Aorta (tissue), 5 donors: ENCODE measurements around the gene CTIF. TPM values are rescaled to one million over a fixed set of nuclear protein-coding genes. Genes with fewer than 3 reads are reported as not detected.

Experiments used
- ATAC-seq: fragments of 200-7000 bp; cut with Tn5 transposase; one replicate; pipeline ENCODE4 v1.9.1; 2022; ENCODE audit warnings: moderate library complexity; ENCODE audit not compliant: low FRiP score
- DNase-seq, 2 donors: peaks; one replicate each; pipeline ENCODE4 v3.0.0-alpha.2; 2020
- H3K27ac ChIP-seq, 2 donors: one replicate each; pipeline ENCODE4 v1.5.1; 2013; ENCODE audit warnings: low read length in 2 of 2, mild to moderate bottlenecking in 2 of 2, moderate library complexity in 2 of 2, control low read depth in 1 of 2, inconsistent platforms in 1 of 2, low read depth in 1 of 2
- H3K27me3 ChIP-seq, 2 donors: one replicate each; pipeline ENCODE4 v1.6.1; 2013; ENCODE audit warnings: control low read depth in 1 of 2, low read length in 1 of 2, mild to moderate bottlenecking in 1 of 2, moderate library complexity in 1 of 2; ENCODE audit not compliant: insufficient read depth in 2 of 2, control insufficient read depth in 1 of 2
- H3K36me3 ChIP-seq, 2 donors: one replicate each; pipeline ENCODE4 v1.6.1; 2013; ENCODE audit warnings: control low read depth in 1 of 2, low read length in 1 of 2, mild to moderate bottlenecking in 1 of 2; ENCODE audit not compliant: insufficient read depth in 2 of 2, control insufficient read depth in 1 of 2
- H3K4me1 ChIP-seq, 2 donors: one replicate each; pipeline ENCODE4 v1.6.1; 2013; ENCODE audit warnings: low read length in 2 of 2, control low read depth in 1 of 2, mild to moderate bottlenecking in 1 of 2, moderate library complexity in 1 of 2; ENCODE audit not compliant: insufficient read depth in 2 of 2, control insufficient read depth in 1 of 2
- H3K4me3 ChIP-seq, 2 donors: one replicate each; pipeline ENCODE4 v1.5.1; 2013; ENCODE audit warnings: low read length in 2 of 2, control low read depth in 1 of 2, mild to moderate bottlenecking in 1 of 2
- H3K9me3 ChIP-seq: one replicate; pipeline ENCODE4 v1.6.1; 2013; ENCODE audit warnings: mild to moderate bottlenecking, low read length; ENCODE audit not compliant: control insufficient read depth
- WGBS, 2 donors: extraction: QIAGEN DNeasy Blood & Tissue Kit; methylation state at CpG; one replicate each; pipeline ENCODE4 v1.1.7; 2013; 5-methylcytosine and 5-hydroxymethylcytosine counted together
- intact Hi-C, 2 donors: fragments of 100-400 bp; cut with DNase I; formaldehyde crosslinking; loops; one replicate each; pipeline versions ENCODE4 v1.14.2 to v1.15.0; 2022
- polyA plus RNA-seq, 2 donors: library from polyadenylated mRNA; stranded (reverse); fragments of 200-250 nt; gene quantifications; one replicate each; pipeline ENCODE4 v1.2.3, GENCODE V29; 2013
- total RNA-seq, 2 donors: library from RNA; stranded (reverse); fragmentation: NEBNext Ultra II Directional; extraction: Animal tissue kit (Norgen Biotek cat#: 25700); gene quantifications; one replicate each; pipeline ENCODE4 v1.2.1, GENCODE V29; 2021
- donor health status: healthy with polysubstance abuse.
- donor health status: Bipolar disorder and iron deficiency.
- donor health status: DM: no; HTN: no; CAD: no.
- donor health status: DM: no; HTN: no; CAD: no.
- donor health status: DM: yes; HTN: yes; CAD: no.

The CTIF gene
- total and polyA plus RNA-seq, 4 donors, result 14.4 to 113 (median 93.4) TPM

DNA sequence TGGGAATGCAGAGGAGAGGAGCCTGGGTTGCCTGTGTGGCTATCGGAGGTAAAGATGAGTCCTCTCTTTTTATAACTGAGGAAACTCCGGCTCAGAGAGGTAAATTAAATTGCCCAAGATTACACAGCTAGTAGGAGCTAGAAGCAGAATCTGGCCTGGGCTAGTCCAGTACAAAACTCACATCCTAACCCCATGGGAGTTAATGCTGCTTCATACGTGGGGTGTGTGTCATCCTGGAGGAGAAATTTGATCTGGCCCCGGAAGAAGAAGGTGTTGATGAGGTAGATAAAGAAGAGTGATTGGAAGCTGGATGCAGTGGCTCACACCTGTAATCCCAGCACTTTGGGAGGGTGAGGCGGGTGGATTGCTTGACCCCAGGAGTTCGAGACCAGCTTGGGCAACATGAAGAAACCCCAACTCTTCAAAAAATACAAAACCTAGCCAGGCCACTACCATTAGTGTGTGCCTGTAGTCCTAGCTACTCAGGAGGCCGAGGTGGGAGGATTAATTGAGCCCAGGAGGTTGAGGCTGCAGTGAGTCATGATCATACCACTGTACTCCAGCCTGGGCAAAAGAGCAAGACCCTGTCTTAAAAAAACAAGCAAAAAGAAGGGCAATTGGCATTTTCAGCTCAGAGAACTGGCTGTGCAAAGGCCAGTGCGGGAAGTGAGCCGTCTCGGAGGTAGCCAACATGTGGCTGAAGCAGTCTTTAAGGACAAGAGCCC, 33.7 kb downstream of the CTIF start:
- WGBS, 2 donors, result 57 to 62% methylated on average over 10 of the region's 10 CpGs
- Histone ChIP-seq H3K9me3 (no peaks in the 10 kb centered on the region), H3K27me3 (no peaks in the 10 kb centered on the region), H3K36me3 (no peaks in the 10 kb centered on the region), H3K4me3 (no peak overlapping the region), H3K27ac (peak overlapping the region in 1 of 2 donors; percentile 4), H3K4me1 (no peaks in the 10 kb centered on the region)
- intact Hi-C loops, result no loop called here
- ATAC-seq (no peak), DNase-seq (peak in 1 of 2 donors; percentile 9)

DNA sequence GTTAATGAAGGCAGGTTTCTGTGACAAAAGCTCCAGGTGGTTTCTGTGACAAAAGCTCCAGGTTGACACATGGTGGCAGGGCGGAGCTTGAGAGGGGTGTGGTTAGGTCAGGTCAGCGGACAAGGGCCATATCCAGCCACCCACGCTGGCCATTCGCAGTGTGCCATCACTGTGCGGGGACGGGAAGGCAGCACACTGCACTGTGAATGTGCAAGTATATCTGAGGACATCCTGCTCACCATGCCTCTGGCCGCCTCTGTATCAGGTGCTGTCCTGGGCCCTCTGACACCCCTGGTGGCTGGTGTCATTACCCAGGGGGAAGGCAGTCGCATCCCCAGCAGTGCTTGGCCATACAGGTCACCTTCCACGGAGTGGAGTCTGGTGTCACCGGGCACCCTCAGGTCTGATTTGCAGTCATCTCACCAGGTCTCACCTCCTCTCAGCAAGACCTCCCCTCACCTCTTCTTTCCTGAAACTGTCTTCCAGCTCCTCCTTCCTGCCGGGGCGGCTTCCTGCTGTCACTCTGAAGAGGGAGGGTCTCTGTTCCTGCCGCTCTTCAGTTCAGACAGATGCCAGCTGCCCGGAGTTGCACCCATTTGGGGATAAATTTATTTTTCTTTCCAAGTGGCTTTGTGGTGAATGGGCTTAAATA, 34.9 kb downstream of the CTIF start:
- Histone ChIP-seq H3K27ac (no peak overlapping the region), H3K4me1 (no peaks in the 10 kb centered on the region), H3K36me3 (no peaks in the 10 kb centered on the region), H3K4me3 (no peak overlapping the region), H3K27me3 (no peaks in the 10 kb centered on the region), H3K9me3 (no peaks in the 10 kb centered on the region)
- DNase-seq (peak in 1 of 2 donors; percentile 66), ATAC-seq (no peak)
- intact Hi-C loops, result no loop called here
- 93 to 96% methylated on average over 14 of the region's 14 CpGs for whole genome bisulfite sequencing, 2 donors

DNA sequence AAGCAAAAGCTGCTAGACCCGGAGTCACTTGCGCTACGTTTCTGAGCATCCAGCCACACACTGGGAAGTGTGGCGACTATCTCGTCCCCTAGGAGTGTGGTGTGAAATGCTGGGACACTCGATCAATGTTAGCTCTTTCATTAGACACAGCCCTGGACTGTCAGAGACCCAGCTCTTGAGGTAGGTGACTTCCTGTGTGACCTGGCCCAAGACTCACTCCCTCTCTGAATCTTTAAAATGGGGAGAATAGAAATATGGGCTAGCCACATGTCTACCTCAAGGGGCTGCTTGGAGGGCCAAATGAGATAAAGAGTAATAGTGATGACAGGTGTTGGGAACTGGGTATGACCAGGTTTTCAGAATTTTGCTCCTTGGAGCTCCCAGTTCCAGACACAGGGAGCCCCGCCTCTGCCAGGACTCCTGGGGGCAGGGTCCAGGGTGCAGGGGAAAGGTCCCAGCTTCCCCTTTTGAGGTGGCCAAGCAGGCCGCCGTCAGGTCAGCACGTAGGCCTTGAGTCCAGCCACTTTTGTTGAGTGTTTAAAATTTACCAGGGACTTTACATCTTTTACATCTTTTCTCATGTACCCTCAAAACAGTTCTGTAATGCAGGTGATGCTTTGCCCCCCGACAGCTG, 36.0 kb downstream of the CTIF start:
- WGBS, 2 donors, result 83 to 84% methylated on average over 11 of the region's 11 CpGs

DNA sequence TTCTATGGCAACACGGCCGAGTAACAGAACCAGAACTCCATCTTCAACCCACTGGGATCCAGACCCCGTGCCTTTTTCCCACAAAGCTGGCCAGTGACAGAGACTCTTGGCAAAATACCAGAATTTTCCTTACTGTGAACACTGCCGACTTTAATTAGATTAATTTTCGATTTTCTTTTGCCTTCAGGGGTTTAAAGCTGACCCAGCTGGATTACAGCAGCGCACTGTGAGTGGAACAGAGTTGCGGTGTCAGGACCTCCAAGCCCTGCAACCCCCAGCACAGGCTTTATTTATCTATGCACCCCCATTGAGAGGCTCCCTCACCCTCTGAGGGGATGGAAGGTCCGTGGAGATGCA, 36.4 kb downstream of the CTIF start:
- Histone ChIP-seq H3K4me3 (no peak overlapping the region), H3K27ac (no peak overlapping the region), H3K27me3 (no peaks in the 10 kb centered on the region), H3K9me3 (no peaks in the 10 kb centered on the region), H3K36me3 (no peaks in the 10 kb centered on the region), H3K4me1 (no peaks in the 10 kb centered on the region)
- ATAC-seq (no peak), DNase-seq (no peak)
- WGBS, 2 donors, result 58 to 61% methylated on average over 8 of the region's 8 CpGs
- intact Hi-C loops, result no loop called here

More for the DNA sequence above, 36.0 kb downstream of the CTIF start:
- H3K9me3 ChIP-seq, result no peaks in the 10 kb centered on the region
- no peaks in the 10 kb centered on the region for H3K4me1 ChIP-seq
- DNase-seq (peak in 1 of 2 donors; percentile 39), ATAC-seq (no peak)
- no peaks in the 10 kb centered on the region for H3K36me3 ChIP-seq
- no peak overlapping the region for H3K4me3 ChIP-seq
- intact Hi-C loops, result no loop called here
- no peaks in the 10 kb centered on the region for H3K27me3 ChIP-seq
- H3K27ac ChIP-seq, result no peak overlapping the region

DNA sequence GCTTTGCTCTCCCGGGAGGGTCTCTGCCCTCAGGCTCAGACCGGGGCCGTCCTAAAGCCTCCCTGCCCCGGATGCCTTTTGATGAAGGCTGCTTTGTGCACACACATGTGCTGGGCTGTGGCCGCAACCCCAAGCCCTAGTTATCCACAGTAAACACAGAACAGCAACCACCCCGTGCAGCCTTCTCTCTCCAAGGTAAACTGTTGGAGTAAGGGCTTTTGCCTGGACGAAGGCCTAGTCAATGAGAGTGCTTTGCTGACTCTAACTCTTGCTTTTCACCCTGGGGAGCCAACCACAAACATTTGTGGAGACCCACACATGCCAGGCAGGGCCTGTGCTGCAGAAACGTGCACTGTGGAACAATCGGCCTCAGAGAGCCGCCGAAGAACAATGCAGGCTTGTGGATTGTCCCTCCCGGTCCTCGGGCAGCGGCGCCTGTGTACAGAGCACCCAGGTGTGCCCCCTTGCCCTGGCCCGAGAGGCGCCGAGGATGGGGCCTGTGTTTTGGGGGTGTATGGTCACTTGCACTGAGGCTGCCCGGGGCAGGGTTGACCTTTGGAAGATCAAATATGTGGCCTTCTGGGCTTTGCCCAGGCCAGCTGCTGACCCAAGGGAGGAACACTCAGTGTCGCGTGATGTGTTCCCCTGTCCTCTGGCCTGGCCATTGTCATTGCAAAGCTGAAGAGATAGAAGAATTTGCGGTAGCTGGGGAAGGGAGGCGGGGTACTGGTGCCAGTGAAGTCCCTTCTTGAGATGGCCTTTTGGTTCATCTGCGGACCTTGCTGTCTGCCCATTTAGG, 37.0 kb downstream of the CTIF start:
- no peaks in the 10 kb centered on the region for H3K36me3 ChIP-seq
- no peaks in the 10 kb centered on the region for H3K9me3 ChIP-seq
- no peak overlapping the region for H3K27ac ChIP-seq
- intact Hi-C loops, result no loop called here
- 43 to 52% methylated on average over 24 of the region's 24 CpGs for WGBS, 2 donors
- no peaks in the 10 kb centered on the region for H3K27me3 ChIP-seq
- H3K4me3 ChIP-seq, result no peak overlapping the region
- ATAC-seq (peak; percentile 13), DNase-seq (peak in 1 of 2 donors; percentile 64)
- H3K4me1 ChIP-seq, result no peaks in the 10 kb centered on the region

DNA sequence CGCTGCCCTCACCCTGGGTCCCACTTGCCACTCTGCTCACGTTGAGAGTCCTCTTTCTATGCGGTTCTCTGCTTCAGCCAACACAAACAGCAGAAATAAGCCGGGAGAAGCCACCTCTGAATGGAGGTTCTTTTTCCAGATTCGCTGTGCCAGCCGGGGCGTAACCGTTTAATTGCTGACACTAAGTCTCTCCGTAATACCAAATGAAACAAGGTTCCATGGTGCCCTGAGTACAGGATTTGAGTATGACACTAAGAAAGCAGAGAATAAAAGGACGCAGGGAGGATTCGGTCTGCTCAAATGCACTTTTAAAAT, 37.6 kb downstream of the CTIF start:
- ATAC-seq, result no peak
- intact Hi-C loops, result no loop called here
- Histone ChIP-seq H3K27ac (no peak overlapping the region), H3K4me1 (no peaks in the 10 kb centered on the region), H3K9me3 (no peaks in the 10 kb centered on the region), H3K36me3 (no peaks in the 10 kb centered on the region), H3K27me3 (no peaks in the 10 kb centered on the region), H3K4me3 (no peak overlapping the region)
- peak; percentile 21 to 50 for DNase-seq
- 50 to 53% methylated on average over 11 of the region's 11 CpGs for whole genome bisulfite sequencing, 2 donors

DNA sequence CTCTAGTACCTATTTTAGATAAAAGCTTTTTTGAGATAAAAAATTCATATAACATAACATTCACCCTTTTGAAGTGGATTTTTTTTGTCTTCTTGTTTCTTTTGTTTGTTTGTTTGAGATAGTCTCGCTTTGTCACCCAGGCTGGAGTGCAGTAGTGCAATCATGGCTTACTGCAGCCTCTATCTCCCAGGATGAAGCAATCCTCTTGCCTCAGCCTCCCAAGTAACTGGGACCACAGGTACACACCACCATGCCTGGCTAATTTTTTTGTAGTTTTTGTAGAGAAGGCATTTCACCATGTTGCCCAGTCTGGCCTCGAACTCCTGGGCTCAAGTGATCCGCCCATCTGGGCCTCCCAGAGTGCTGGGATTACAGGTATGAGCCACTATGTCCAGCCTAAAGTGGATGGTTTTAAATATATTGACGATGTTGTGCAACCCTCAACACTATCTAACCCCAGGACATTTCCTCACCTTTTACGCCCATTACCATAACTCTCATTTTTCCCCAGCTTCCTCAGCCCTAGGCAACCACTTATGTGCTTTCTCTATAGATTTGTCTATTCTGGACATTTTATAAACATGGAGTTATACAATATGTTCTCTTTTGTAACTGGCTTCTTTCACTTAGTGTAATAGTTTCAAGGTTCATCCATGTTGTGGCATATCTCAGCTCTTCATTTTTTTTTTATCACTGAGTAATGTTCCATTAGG, 38.8 kb downstream of the CTIF start:
- 98 to 99% methylated on average over 5 of the region's 5 CpGs for WGBS, 2 donors
- Histone ChIP-seq H3K9me3 (no peaks in the 10 kb centered on the region), H3K27me3 (no peaks in the 10 kb centered on the region), H3K4me1 (no peaks in the 10 kb centered on the region), H3K36me3 (no peaks in the 10 kb centered on the region), H3K27ac (no peak overlapping the region), H3K4me3 (no peak overlapping the region)
- intact Hi-C loops, result no loop called here
- ATAC-seq (no peak), DNase-seq (peak in 1 of 2 donors; percentile 32)

DNA sequence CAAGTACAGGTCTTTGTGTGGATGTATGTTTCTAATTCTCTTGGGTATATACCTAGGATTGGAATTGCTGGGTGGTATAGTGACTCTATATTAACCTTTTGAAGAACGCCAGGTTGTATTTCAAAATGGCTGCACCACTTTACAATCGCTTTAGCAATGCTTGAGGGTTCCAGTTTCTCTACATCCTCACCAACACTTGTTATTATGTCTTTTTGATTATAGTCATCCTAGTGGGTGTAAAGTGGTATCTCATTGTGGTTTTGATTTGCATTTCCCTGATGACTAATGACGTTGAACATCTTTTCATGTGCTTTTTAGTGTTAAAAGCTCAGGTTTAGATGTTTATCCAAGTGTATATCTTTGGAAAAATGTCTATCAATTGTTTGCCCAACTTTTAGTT, 39.5 kb downstream of the CTIF start:
- H3K9me3 ChIP-seq, result no peaks in the 10 kb centered on the region
- no peaks in the 10 kb centered on the region for H3K27me3 ChIP-seq
- DNase-seq (no peak), ATAC-seq (no peak)
- no peaks in the 10 kb centered on the region for H3K4me1 ChIP-seq
- intact Hi-C loops, result no loop called here
- no peak overlapping the region for H3K27ac ChIP-seq
- no peak overlapping the region for H3K4me3 ChIP-seq
- 95 to 98% methylated on average over 3 of the region's 3 CpGs for WGBS, 2 donors
- no peaks in the 10 kb centered on the region for H3K36me3 ChIP-seq
